ENCODE data around the gene EPHB2.
"Not testable (repeated sequence)": the region's sequence is repeated elsewhere in the genome, so short reads cannot be mapped to it uniquely, and the experiment has no call there.

EPHB2 gene

GRCh38 chr1:22819361-22819760 lies 108.7 kb downstream of the EPHB2 start:
- DNase-seq (ENCODE audit: low spot score): no peak

- DNase-seq (ENCODE audit: low spot score): no peak
Measured at GRCh38 chr1:22821027-22821426, 110.4 kb downstream of the EPHB2 start.

GRCh38 chr1:22822371-22822770 lies 111.7 kb downstream of the EPHB2 start:
- DNase-seq (ENCODE audit: low spot score): no peak

GRCh38 chr1:22824466-22824865 lies 113.8 kb downstream of the EPHB2 start:
- DNase-seq (ENCODE audit: low spot score): no peak

- no peak for DNase-seq (ENCODE audit: low spot score)
Measured at GRCh38 chr1:22824975-22825374, 114.3 kb downstream of the EPHB2 start.

GRCh38 chr1:22825486-22826189 lies 115.0 kb downstream of the EPHB2 start:
- no peak for DNase-seq (ENCODE audit: low spot score)

- DNase-seq (ENCODE audit: low spot score): no peak
Measured at GRCh38 chr1:22826604-22827580, 116.3 kb downstream of the EPHB2 start.

GRCh38 chr1:22827666-22828483 lies 117.2 kb downstream of the EPHB2 start:
- DNase-seq (ENCODE audit: low spot score): no peak

GRCh38 chr1:22828484-22829308 lies 118.1 kb downstream of the EPHB2 start:
- DNase-seq (ENCODE audit: low spot score): no peak

GRCh38 chr1:22829309-22829989 lies 118.8 kb downstream of the EPHB2 start:
- no peak for DNase-seq (ENCODE audit: low spot score)

- DNase-seq (ENCODE audit: low spot score): no peak
Measured at GRCh38 chr1:22830041-22830566, 119.5 kb downstream of the EPHB2 start.

GRCh38 chr1:22830757-22831340 lies 120.2 kb downstream of the EPHB2 start:
- no peak for DNase-seq (ENCODE audit: low spot score)

- no peak for DNase-seq (ENCODE audit: low spot score)
Measured at GRCh38 chr1:22831729-22832413, 121.2 kb downstream of the EPHB2 start.

GRCh38 chr1:22832414-22832786 lies 121.8 kb downstream of the EPHB2 start:
- no peak for DNase-seq (ENCODE audit: low spot score)

- no peak for DNase-seq (ENCODE audit: low spot score)
Measured at GRCh38 chr1:22833699-22834098, 123.1 kb downstream of the EPHB2 start.

GRCh38 chr1:22834420-22834819 lies 123.8 kb downstream of the EPHB2 start:
- DNase-seq (ENCODE audit: low spot score): not testable (repeated sequence)

GRCh38 chr1:22835636-22836319 lies 125.1 kb downstream of the EPHB2 start:
- DNase-seq (ENCODE audit: low spot score): no peak

- no peak for DNase-seq (ENCODE audit: low spot score)
Measured at GRCh38 chr1:22836850-22837249, 126.2 kb downstream of the EPHB2 start.

- no peak for DNase-seq (ENCODE audit: low spot score)
Measured at GRCh38 chr1:22837332-22837731, 126.7 kb downstream of the EPHB2 start.
